ENCODE measurements around the gene MMRN1. TPM values are rescaled to one million over a fixed set of nuclear protein-coding genes. Genes with fewer than 3 reads are reported as not detected.

MMRN1 gene
- total and polyA plus RNA-seq, 2 donors, result 41.0 to 85.7 TPM

- no peak for DNase-seq (ENCODE audit: extremely low spot score)
- Histone ChIP-seq H3K36me3 (ENCODE audit: insufficient read depth) (no peaks in the 10 kb centered on the region), H3K4me3 (ENCODE audit: low read depth, low read length) (no peak overlapping the region), H3K4me1 (ENCODE audit: insufficient read depth) (no peaks in the 10 kb centered on the region), H3K27ac (ENCODE audit: low read depth) (no peak overlapping the region)
- 74% methylated on average over 4 of the region's 4 CpGs for WGBS
These were observed 34.9 kb downstream of the MMRN1 start for GRCh38 chr4:89929425-89930159.

- H3K4me1 ChIP-seq (ENCODE audit: insufficient read depth), result no peaks in the 10 kb centered on the region
- 48% methylated on average over 2 of the region's 2 CpGs for WGBS
These were observed 44.9 kb downstream of the MMRN1 start for GRCh38 chr4:89939546-89939945.

GRCh38 chr4:89939994-89940393 is 45.3 kb downstream of the MMRN1 start:
- no peak for DNase-seq (ENCODE audit: extremely low spot score)
- H3K4me3 ChIP-seq (ENCODE audit: low read depth, low read length), result no peak overlapping the region
- H3K27ac ChIP-seq (ENCODE audit: low read depth), result no peak overlapping the region
- H3K36me3 ChIP-seq (ENCODE audit: insufficient read depth), result no peaks in the 10 kb centered on the region
- no peaks in the 10 kb centered on the region for H3K4me1 ChIP-seq (ENCODE audit: insufficient read depth)

More at GRCh38 chr4:89939546-89939945, 44.9 kb downstream of the MMRN1 start:
- H3K27ac ChIP-seq (ENCODE audit: low read depth), result no peak overlapping the region
- H3K4me3 ChIP-seq (ENCODE audit: low read depth, low read length), result no peak overlapping the region
- H3K36me3 ChIP-seq (ENCODE audit: insufficient read depth), result no peaks in the 10 kb centered on the region
- no peak for DNase-seq (ENCODE audit: extremely low spot score)

- WGBS, result 47% methylated on average over 3 of the region's 3 CpGs
- Histone ChIP-seq H3K27ac (ENCODE audit: low read depth) (no peak overlapping the region), H3K4me3 (ENCODE audit: low read depth, low read length) (no peak overlapping the region), H3K36me3 (ENCODE audit: insufficient read depth) (no peaks in the 10 kb centered on the region), H3K4me1 (ENCODE audit: insufficient read depth) (no peaks in the 10 kb centered on the region)
- no peak for DNase-seq (ENCODE audit: extremely low spot score)
These were observed 48.2 kb downstream of the MMRN1 start for GRCh38 chr4:89942811-89943210.

GRCh38 chr4:89949782-89950387 is 55.2 kb downstream of the MMRN1 start:
- DNase-seq (ENCODE audit: extremely low spot score), result no peak
- no peaks in the 10 kb centered on the region for H3K36me3 ChIP-seq (ENCODE audit: insufficient read depth)
- 86% methylated on average over 2 of the region's 2 CpGs for WGBS
- no peaks in the 10 kb centered on the region for H3K4me1 ChIP-seq (ENCODE audit: insufficient read depth)
- H3K4me3 ChIP-seq (ENCODE audit: low read depth, low read length), result no peak overlapping the region
- no peak overlapping the region for H3K27ac ChIP-seq (ENCODE audit: low read depth)

GRCh38 chr4:89952458-89952857 is 57.8 kb downstream of the MMRN1 start:
- DNase-seq (ENCODE audit: extremely low spot score), result no peak
- Histone ChIP-seq H3K4me3 (ENCODE audit: low read depth, low read length) (no peak overlapping the region), H3K4me1 (ENCODE audit: insufficient read depth) (no peaks in the 10 kb centered on the region), H3K36me3 (ENCODE audit: insufficient read depth) (no peaks in the 10 kb centered on the region), H3K27ac (ENCODE audit: low read depth) (no peak overlapping the region)
- 49% methylated on average over 3 of the region's 3 CpGs for WGBS

GRCh38 chr4:89954906-89955695 is 60.4 kb downstream of the MMRN1 start:
- Histone ChIP-seq H3K4me3 (ENCODE audit: low read depth, low read length) (no peak overlapping the region), H3K4me1 (ENCODE audit: insufficient read depth) (no peaks in the 10 kb centered on the region), H3K36me3 (ENCODE audit: insufficient read depth) (no peaks in the 10 kb centered on the region), H3K27ac (ENCODE audit: low read depth) (no peak overlapping the region)
- no peak for DNase-seq (ENCODE audit: extremely low spot score)
- 85% methylated on average over 13 of the region's 13 CpGs for WGBS

- Histone ChIP-seq H3K36me3 (ENCODE audit: insufficient read depth) (no peaks in the 10 kb centered on the region), H3K27ac (ENCODE audit: low read depth) (no peak overlapping the region), H3K4me3 (ENCODE audit: low read depth, low read length) (no peak overlapping the region), H3K4me1 (ENCODE audit: insufficient read depth) (no peaks in the 10 kb centered on the region)
- 48% methylated on average over 4 of the region's 4 CpGs for WGBS
- DNase-seq (ENCODE audit: extremely low spot score), result no peak
These were observed 62.6 kb downstream of the MMRN1 start for GRCh38 chr4:89957046-89957926.

- no peak overlapping the region for H3K4me3 ChIP-seq (ENCODE audit: low read depth, low read length)
- 73% methylated on average over 2 of the region's 2 CpGs for WGBS
- H3K27ac ChIP-seq (ENCODE audit: low read depth), result no peak overlapping the region
- H3K4me1 ChIP-seq (ENCODE audit: insufficient read depth), result no peaks in the 10 kb centered on the region
- no peak for DNase-seq (ENCODE audit: extremely low spot score)
- no peaks in the 10 kb centered on the region for H3K36me3 ChIP-seq (ENCODE audit: insufficient read depth)
These were observed 87.2 kb downstream of the MMRN1 start for GRCh38 chr4:89981789-89982334.

GRCh38 chr4:89988268-89988667 is 93.6 kb downstream of the MMRN1 start:
- no peak for DNase-seq (ENCODE audit: extremely low spot score)
- WGBS, result 91% methylated on average over 2 of the region's 2 CpGs
- H3K4me3 ChIP-seq (ENCODE audit: low read depth, low read length), result no peak overlapping the region
- H3K36me3 ChIP-seq (ENCODE audit: insufficient read depth), result no peaks in the 10 kb centered on the region
- no peaks in the 10 kb centered on the region for H3K4me1 ChIP-seq (ENCODE audit: insufficient read depth)
- H3K27ac ChIP-seq (ENCODE audit: low read depth), result no peak overlapping the region

GRCh38 chr4:89992744-89993143 is 98.1 kb downstream of the MMRN1 start:
- H3K36me3 ChIP-seq (ENCODE audit: insufficient read depth), result no peaks in the 10 kb centered on the region
- WGBS, result 40% methylated on average over 1 of the region's 1 CpG
- no peaks in the 10 kb centered on the region for H3K4me1 ChIP-seq (ENCODE audit: insufficient read depth)
- H3K27ac ChIP-seq (ENCODE audit: low read depth), result no peak overlapping the region
- DNase-seq (ENCODE audit: extremely low spot score), result no peak
- no peak overlapping the region for H3K4me3 ChIP-seq (ENCODE audit: low read depth, low read length)

GRCh38 chr4:89994176-89994873 is 99.7 kb downstream of the MMRN1 start:
- no peak overlapping the region for H3K27ac ChIP-seq (ENCODE audit: low read depth)
- no peaks in the 10 kb centered on the region for H3K4me1 ChIP-seq (ENCODE audit: insufficient read depth)
- WGBS, result 59% methylated on average over 3 of the region's 3 CpGs
- H3K36me3 ChIP-seq (ENCODE audit: insufficient read depth), result no peaks in the 10 kb centered on the region
- DNase-seq (ENCODE audit: extremely low spot score), result no peak
- H3K4me3 ChIP-seq (ENCODE audit: low read depth, low read length), result no peak overlapping the region
